Neural progenitor cell (in vitro differentiated cells): ENCODE data around the gene KRT12.

ENCODE experiments used
- CTCF ChIP-seq: fragments of 200-600 bp; sonication (generic); IDR thresholded peaks from 2 replicates; pipeline ENCODE4 v1.5.1; 2017; ENCODE audit warnings: antibody characterized with exemption, mild to moderate bottlenecking
- EZH2 ChIP-seq: fragments of 200-600 bp; sonication (generic); IDR thresholded peaks from 2 replicates; pipeline ENCODE4 v1.6.1; 2017; ENCODE audit warnings: antibody characterized with exemption, mild to moderate bottlenecking, moderate library complexity

GRCh38 chr17:40871316-40871715 lies 4.3 kb upstream of the KRT12 start:
- TF ChIP-seq CTCF = no peak
- TF ChIP-seq EZH2 = no peak
